ENCODE data around the gene CCM2L. TPM values are rescaled to one million over a fixed set of nuclear protein-coding genes. Genes with fewer than 3 reads are reported as not detected.

Gene CCM2L
- total RNA-seq, 4 donors from 2014 or later, result 0.65 to 4.4 (median 2.5) TPM

DNA sequence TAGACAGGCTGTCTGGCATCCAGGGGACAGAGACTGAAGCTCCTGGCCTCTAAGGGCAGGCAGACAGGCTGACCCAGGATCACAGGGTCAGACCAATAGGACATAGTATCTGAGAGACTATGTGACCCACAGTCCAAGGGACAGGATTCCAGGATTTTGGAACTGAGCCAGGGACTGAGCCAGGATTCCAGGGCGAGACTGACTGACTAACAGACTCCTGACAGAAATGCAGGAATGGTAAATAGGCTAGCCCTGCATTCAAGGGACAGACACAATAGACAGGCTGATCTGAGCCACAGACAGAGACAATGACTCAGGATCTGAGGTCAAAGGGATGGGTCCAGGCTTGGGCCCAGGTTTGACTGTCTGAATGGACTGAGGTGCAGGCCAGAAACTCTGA lies 22.5 kb upstream of the CCM2L start:
- no peak for DNase-seq (ENCODE audit: low spot score in 2 of 2)
- 40 to 59% methylated on average over 1 of the region's 1 CpG for WGBS, 2 donors
- no peak overlapping the region for H3K4me3 ChIP-seq (ENCODE audit: low read depth, poor library complexity, severe bottlenecking)
- no peak for TF ChIP-seq POLR2A (IDR thresholded peaks at IDR 0.05)
- TF ChIP-seq, protein P1, sequence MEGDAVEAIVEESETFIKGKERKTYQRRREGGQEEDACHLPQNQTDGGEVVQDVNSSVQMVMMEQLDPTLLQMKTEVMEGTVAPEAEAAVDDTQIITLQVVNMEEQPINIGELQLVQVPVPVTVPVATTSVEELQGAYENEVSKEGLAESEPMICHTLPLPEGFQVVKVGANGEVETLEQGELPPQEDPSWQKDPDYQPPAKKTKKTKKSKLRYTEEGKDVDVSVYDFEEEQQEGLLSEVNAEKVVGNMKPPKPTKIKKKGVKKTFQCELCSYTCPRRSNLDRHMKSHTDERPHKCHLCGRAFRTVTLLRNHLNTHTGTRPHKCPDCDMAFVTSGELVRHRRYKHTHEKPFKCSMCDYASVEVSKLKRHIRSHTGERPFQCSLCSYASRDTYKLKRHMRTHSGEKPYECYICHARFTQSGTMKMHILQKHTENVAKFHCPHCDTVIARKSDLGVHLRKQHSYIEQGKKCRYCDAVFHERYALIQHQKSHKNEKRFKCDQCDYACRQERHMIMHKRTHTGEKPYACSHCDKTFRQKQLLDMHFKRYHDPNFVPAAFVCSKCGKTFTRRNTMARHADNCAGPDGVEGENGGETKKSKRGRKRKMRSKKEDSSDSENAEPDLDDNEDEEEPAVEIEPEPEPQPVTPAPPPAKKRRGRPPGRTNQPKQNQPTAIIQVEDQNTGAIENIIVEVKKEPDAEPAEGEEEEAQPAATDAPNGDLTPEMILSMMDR (IDR thresholded peaks at IDR 0.05), result no peak
- intact Hi-C loops (cut with DNase I; ENCODE audit: low total_unique reads), result loop anchor here (5.0 kb wide), 1 partner anchor 160 kb away; no protein-coding TSS in a partner anchor

GRCh38 chr20:31988430-31989015 lies 21.7 kb upstream of the CCM2L start:
- WGBS, 2 donors, result 79% methylated on average over 5 of the region's 5 CpGs
- no peak for DNase-seq (ENCODE audit: low spot score in 2 of 2)
- intact Hi-C loops (cut with DNase I; ENCODE audit: low total_unique reads), result loop anchor here (5.0 kb wide), 1 partner anchor 159 kb away; no protein-coding TSS in a partner anchor
- TF ChIP-seq, protein P1 (IDR thresholded peaks at IDR 0.05), result no peak
- TF ChIP-seq POLR2A (IDR thresholded peaks at IDR 0.05), result no peak
- no peak overlapping the region for H3K4me3 ChIP-seq (ENCODE audit: low read depth, poor library complexity, severe bottlenecking)

- H3K4me3 ChIP-seq (ENCODE audit: low read depth, poor library complexity, severe bottlenecking), result no peak overlapping the region
- DNase-seq (ENCODE audit: low spot score in 2 of 2), result no peak
- 61 to 64% methylated on average over 8 of the region's 8 CpGs for WGBS, 2 donors
- intact Hi-C loops (cut with DNase I; ENCODE audit: low total_unique reads), result loop anchor here (5.0 kb wide), 1 partner anchor 158 kb away; no protein-coding TSS in a partner anchor
- no peak for TF ChIP-seq POLR2A (IDR thresholded peaks at IDR 0.05)
- TF ChIP-seq, protein P1 (IDR thresholded peaks at IDR 0.05), result no peak
Measured at GRCh38 chr20:31989030-31989645, 21.1 kb upstream of the CCM2L start.

GRCh38 chr20:31990641-31991338 lies 19.4 kb upstream of the CCM2L start:
- intact Hi-C loops (cut with DNase I; ENCODE audit: low total_unique reads), result no loop called here
- 47 to 57% methylated on average over 6 of the region's 6 CpGs for WGBS, 2 donors

GRCh38 chr20:31991339-31991705 lies 18.9 kb upstream of the CCM2L start:
- WGBS, 2 donors, result 46 to 71% methylated on average over 1 of the region's 1 CpG
- intact Hi-C loops (cut with DNase I; ENCODE audit: low total_unique reads), result no loop called here
- no peak for TF ChIP-seq POLR2A (IDR thresholded peaks at IDR 0.05)
- TF ChIP-seq, protein P1 (IDR thresholded peaks at IDR 0.05), result no peak

More at GRCh38 chr20:31990641-31991338, 19.4 kb upstream of the CCM2L start:
- no peak overlapping the region for H3K4me3 ChIP-seq (ENCODE audit: low read depth, poor library complexity, severe bottlenecking)
- no peak for DNase-seq (ENCODE audit: low spot score in 2 of 2)
- TF ChIP-seq, protein P1 (IDR thresholded peaks at IDR 0.05), result no peak
- TF ChIP-seq POLR2A (IDR thresholded peaks at IDR 0.05), result no peak

More at GRCh38 chr20:31991339-31991705, 18.9 kb upstream of the CCM2L start:
- no peak overlapping the region for H3K4me3 ChIP-seq (ENCODE audit: low read depth, poor library complexity, severe bottlenecking)
- DNase-seq (ENCODE audit: low spot score in 2 of 2), result no peak

All from lower leg skin (tissue), 4 donors.